HG02943 (cell line): Measurements from ENCODE around the gene SALL1.

ENCODE experiments used
- ATAC-seq: cut with Tn5 transposase; IDR thresholded peaks from one replicate; pipeline ENCODE4 v1.9.1; 2021; ENCODE audit warnings: mild to moderate bottlenecking, low read depth, moderate library complexity; ENCODE audit not compliant: unreplicated experiment

The SALL1 gene

DNA sequence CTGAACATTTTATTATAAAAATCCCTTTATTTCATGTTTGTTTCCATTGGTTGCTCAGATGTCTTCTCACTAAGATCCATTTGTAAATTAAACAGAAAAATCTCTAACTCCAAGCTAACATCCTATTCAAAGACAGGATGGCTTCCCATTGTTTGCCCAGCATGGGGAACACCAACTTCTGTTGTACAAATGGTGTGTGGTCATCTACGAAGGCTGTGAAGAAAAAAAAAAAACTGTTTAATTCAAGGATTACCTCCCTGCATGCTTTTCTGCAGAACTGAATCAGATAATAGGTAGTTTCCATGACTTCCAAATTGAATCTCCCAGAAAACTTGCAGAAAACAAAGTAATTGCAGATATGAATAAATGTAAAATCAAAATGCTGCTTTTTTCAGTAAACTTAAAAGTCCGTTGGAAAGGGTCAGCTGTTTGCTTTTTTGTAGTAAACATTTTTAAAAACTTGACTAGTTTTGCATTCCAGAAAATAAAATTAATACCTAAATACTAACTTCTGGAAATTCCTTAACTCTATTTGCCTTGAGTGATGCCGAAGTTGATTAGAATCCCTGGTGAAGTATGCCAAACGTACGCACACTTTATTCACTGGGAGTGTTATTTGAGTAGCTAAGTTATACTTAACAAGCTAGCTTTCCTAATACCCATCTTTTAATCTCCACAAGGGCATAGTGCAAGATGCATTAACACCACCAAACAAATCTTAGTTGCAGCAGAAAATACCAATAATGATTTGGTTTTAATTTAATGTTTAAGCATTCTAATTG lies 7.7 kb downstream of the SALL1 start:
- no peak for ATAC-seq

DNA sequence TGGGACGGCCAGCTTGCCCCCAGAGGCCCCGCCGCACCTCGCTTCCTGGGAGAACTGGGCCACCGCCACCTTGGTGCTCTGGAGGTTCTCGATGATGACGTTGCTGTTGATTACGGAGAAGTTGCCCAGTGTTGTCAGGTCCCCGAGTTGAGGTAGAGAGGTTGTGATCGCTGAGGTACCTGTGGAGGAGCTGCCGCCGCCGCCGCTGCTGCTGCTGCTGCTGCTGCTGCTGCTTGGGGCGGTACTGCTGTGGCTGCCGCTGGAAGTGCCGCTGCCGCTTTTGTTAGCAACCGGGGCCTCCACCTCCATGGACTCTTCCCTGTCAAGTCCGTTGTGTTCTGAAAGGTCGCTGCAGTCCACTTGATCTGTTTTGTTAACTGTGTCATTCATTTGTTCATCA lies 9.5 kb downstream of the SALL1 start:
- no peak for ATAC-seq

- ATAC-seq: no peak
Measured at GRCh38 chr16:51141106-51141505, 10.0 kb downstream of the SALL1 start.

DNA sequence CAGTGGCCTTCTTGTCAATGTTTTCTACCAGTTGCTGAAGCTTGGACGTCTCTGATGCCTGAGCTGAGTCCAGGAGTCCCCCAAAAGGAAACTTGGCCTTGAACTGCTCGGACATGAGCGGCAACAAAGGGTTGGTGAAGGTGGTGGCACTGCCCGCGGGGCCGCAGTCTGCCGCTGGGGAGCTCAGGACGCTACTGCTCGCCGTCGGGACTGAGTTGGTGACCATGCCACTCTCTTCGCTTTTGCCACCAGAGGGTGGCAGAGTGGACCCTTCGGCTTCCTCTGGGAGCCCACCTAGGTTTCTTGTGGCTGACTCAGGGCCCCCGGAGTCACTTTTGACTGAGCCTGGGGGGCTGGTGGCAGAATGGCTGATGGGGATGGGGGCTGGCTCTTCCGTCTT lies 11.0 kb downstream of the SALL1 start:
- ATAC-seq: no peak

GRCh38 chr16:51139568-51139967 lies 11.5 kb downstream of the SALL1 start:
- no peak for ATAC-seq

- no peak for ATAC-seq
Measured at GRCh38 chr16:51138178-51138577, 12.9 kb downstream of the SALL1 start.

DNA sequence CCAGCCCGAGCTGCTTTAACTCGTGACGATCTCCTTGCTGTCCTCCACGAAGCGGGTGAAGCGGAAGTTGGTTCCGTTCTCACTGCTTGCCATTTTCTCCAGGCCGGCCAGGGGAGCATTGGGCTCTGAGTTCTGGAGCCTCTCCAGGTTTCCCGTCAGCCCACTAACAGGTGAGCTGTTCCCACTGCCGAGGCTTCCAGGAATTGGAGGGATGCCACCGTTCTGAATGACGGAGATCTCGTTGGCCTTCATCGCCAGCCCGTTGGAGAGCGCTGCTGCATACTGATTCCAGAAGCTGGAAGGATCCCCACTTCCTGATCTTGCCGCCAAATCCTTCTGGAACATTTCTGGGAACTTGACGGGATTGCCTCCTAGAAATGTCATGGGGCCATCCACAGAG lies 14.0 kb downstream of the SALL1 start:
- ATAC-seq: no peak

DNA sequence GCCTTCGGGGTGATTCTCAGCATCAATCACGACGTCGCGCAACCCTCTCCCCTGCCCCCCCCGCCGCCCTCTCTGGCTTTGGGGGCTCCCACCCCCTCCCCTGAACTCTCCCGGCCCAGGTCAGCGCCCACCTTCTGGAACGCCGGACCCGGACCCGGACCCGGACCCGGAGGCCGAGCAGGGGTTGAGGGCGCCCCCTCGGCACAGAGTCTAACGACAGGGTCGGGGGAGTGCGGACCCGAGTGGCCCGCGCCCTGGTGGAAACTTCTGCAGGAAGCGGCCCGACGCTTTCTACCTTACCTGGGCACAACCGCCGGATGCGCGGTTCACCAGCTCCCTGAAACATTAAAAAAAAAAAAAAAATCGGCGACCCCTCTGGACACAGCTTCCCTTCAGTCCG lies 16.2 kb downstream of the SALL1 start:
- ATAC-seq: no peak

- no peak for ATAC-seq
Measured at GRCh38 chr16:51134269-51134812, 16.7 kb downstream of the SALL1 start.

GRCh38 chr16:51133688-51134087 lies 17.4 kb downstream of the SALL1 start:
- no peak for ATAC-seq

DNA sequence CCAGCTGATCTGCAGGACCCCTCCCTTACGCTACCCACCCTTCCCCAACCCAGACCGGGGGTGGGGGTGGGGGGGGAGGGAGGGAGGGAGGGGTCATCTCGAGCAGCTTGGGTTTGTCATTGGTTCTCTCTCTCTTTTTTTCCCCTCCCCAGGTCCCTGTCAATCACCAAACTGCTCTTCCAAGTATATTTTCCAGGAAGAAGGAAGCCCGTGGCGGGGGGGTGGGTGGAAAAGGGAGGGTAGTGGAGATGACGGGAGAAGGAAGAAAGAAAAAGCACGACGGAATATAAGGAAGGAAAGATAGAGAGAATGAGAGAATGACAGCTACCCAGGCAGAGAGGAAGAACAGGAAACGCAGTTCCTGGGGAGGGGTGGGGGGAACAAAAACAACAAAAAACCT lies 17.9 kb downstream of the SALL1 start:
- no peak for ATAC-seq

DNA sequence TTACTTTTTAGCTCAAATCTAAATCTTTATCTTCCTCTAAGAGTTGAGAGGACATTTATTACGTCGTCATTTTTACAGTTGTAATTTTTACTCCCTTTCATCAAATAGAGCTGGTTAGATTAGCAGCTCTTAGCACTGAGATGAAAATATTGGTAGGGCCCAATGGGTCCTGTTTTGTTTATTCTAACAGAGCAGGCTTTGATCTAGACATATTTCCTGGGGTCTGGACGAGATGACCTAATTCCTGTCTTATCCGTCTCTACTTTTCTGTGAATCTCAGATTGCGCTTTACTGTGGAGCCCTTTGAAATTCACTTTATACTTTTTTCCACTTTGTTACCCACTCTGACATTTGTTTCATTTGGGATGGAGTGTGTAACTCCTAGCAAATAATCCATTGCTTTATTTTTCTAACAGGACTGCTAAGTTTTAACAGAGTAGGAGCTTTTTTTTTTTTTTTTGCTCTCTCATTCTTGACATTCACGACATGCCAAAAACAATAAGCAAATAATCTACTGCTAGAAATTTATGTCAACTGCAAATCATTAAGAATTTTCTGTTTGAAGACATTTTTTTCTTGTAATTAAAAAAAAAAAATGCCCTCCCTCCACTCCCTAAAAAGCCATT lies 18.5 kb downstream of the SALL1 start:
- no peak for ATAC-seq

GRCh38 chr16:51131619-51132018 lies 19.5 kb downstream of the SALL1 start:
- no peak for ATAC-seq

- no peak for ATAC-seq
Measured at GRCh38 chr16:51129105-51129504, 22.0 kb downstream of the SALL1 start.

DNA sequence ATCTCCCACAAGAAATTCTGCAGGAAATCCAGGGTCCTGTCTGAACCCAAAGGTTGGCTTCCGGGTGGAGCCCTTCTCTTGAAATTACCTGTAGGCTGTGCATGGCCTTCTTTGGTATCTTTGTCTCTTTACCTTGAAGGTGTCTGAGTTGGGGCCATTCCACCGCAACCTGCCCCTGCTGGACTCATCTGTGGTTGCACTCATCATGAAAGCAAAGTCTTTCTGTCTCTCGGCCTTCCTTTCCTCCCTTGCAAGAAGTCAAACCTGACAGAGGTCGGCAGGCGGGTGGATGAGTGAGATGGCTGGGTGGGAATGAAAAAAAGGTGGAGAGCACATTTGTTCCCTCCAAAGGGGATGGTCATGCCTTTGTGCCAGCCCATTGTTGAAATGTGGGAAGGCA lies 25.1 kb downstream of the SALL1 start:
- ATAC-seq: no peak

- ATAC-seq: no peak
Measured at GRCh38 chr16:51124896-51125295, 26.2 kb downstream of the SALL1 start.

DNA sequence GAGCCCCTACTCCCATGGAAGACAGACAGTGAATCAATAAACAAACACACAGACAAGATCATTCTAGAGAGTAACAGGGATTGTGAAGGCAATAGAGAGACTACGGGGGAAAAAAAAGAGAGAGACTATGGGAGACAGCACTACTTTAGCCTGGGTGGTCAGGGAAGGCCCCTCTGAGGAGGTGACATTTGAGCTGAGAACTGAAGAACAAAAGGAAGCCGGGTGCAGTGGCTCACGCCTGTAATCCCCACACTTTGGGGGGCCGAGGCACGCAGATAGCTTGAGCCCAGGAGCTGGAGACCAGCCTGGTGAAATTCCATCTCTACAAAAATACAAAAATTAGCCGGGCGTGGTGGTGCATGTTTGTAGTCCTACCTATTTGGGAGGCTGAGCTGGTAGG lies 29.2 kb downstream of the SALL1 start:
- no peak for ATAC-seq

DNA sequence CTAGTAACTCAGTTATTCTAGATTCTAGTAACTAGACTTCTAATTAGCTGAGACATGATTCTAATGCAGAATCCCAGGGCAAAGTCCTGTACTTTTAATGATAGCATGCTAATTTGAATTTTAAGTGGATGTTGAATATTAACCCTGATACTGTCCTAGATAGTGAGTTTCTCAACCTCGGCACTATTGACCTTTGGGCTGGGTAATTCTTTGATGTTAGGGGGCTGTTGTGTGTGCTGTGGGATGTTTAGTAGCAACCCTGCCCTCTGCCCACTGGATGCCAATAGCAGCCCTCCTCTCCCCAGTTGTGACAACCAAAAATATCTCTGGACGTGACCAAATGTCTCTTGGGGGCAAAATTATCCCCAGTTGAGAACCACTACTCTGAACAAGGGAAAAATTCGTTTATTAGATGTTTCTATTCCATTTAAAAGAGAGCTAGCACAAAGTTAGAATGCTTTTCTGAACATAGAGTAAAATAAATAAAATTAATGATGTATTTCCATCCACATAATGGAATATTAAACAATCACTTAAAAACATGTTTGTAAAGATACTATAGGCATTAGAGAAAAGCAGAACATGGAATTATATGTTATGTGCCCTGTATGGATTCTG lies 30.2 kb downstream of the SALL1 start:
- ATAC-seq: no peak

DNA sequence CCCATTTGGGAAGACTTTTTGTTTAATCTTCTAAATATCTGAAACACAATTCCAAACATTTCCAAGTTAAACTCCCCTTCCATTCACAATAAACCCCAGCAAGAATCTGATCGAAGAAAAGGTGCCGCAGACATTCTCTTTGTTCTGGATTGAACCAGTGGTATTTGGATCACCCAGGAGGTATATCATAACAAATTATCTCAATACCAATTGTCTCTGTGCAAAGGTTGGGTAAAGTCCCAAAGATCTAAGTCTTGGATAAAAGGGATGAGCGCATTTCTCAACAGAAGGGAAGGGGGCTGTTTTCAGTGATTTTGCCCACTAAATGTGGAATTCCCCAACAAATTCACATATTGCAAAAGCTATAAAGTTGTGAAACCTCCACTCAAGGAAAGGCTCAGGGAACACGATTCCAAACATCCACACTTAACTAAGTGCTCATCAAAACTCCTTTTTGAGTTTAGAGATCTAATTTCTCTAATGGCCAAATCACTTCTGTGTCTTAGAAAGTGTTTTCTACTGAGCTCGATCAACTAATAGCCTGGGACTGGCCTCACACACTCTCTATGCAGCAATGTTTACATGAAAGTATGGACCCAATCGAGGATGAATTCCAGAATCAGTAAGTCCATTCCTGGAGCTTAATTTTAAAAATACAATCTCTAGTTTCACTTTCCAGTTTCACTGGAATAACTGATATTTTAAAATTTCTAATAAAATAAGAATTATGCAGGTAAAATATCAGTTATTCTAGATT lies 30.9 kb downstream of the SALL1 start:
- no peak for ATAC-seq

DNA sequence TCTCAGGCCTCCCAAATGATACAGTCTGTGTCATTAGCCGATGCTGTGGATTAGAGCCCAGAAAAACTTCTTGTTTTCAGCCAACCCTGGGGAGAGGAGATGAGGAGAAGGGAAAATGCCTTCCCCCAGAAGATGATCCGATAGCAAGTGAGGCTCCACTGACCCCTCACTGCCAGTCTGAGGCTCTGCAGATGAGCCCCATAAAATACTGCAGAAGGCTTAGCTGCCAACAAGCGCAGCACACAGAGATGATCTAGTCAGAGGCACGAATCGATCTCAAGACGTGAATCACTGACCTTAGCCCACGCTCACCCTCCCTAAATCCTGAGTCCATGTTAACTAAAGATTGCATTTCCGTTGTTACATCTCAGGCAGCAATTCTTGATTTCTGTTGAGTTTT lies 31.5 kb downstream of the SALL1 start:
- ATAC-seq: no peak

- ATAC-seq: no peak
Measured at GRCh38 chr16:51116353-51116752, 34.7 kb downstream of the SALL1 start.
